Measurements from ENCODE around the gene MROH2A. TPM values are rescaled to one million over a fixed set of nuclear protein-coding genes. Genes with fewer than 3 reads are reported as not detected.

The MROH2A gene
- total and polyA plus RNA-seq, 4 donors = 0.80 TPM; not detected in 3

DNA sequence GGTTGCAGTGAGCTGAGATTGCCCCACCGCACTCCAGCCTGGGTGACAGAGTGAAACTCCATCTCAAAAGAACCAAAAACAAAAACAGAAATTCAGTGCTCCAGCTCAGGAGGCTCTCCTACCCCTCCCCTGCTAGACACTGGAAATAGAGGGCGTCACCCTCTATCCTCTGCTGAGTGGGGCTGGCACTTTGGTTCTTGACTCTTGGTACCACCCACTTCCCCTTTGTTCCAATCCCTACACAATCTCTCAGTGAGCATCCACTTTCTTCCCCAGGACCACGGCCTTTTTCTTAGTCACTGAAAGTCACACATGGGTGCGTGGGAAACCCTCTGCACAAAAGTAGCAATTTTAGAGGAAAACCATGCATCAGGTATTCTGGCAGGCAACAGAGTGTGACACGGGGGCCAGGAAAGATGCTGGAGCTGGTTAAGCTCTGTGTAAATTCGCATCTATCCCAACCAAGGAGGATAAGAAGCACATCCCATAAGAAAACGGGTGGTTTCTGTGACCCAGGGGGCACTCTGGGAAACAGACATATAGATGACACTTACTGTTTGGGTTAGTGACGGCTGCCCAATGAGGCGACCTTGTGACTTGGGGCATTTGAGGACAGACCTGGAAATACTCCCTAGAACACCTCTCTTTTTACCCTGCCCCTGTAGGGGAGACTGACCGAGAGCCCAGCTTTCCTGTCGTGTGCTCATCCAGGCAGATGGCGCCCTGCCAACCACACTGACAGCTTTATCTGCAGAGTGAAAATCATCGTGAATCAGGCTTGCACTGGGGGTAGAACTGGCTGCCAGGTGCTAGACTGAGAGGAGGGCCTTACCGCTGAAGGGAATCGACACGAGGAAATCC is 68.5 kb downstream of the MROH2A start:
- Histone ChIP-seq H3K4me1 (ENCODE audit: control insufficient read depth in 5 of 5, insufficient read depth in 5 of 5, low read length in 5 of 5) (no peaks in the 10 kb centered on the region), H3K9ac (ENCODE audit: insufficient read depth in 1 of 2, low read length in 2 of 2) (no peak overlapping the region), H3K9me3 (ENCODE audit: control insufficient read depth in 4 of 4, insufficient read depth in 3 of 4, low read length in 3 of 4) (no peaks in the 10 kb centered on the region), H3K27me3 (ENCODE audit: control insufficient read depth in 3 of 3, insufficient read depth in 3 of 3, low read length in 2 of 3) (no peaks in the 10 kb centered on the region), H3K36me3 (ENCODE audit: control insufficient read depth in 4 of 4, insufficient read depth in 4 of 4, low read length in 4 of 4) (peaks cover 0 to 45% (median 8%) of the 10 kb centered on the region in 4 donors), H3K4me3 (no peak overlapping the region), H3K27ac (ENCODE audit: low read depth in 1 of 2, low read length in 1 of 2) (no peak overlapping the region)
- WGBS, 2 donors = 87 to 88% methylated on average over 16 of the region's 16 CpGs
- DNase-seq (no peak), ATAC-seq (ENCODE audit: insufficient read depth, low FRiP score) (no peak)
- TF ChIP-seq, protein P1, sequence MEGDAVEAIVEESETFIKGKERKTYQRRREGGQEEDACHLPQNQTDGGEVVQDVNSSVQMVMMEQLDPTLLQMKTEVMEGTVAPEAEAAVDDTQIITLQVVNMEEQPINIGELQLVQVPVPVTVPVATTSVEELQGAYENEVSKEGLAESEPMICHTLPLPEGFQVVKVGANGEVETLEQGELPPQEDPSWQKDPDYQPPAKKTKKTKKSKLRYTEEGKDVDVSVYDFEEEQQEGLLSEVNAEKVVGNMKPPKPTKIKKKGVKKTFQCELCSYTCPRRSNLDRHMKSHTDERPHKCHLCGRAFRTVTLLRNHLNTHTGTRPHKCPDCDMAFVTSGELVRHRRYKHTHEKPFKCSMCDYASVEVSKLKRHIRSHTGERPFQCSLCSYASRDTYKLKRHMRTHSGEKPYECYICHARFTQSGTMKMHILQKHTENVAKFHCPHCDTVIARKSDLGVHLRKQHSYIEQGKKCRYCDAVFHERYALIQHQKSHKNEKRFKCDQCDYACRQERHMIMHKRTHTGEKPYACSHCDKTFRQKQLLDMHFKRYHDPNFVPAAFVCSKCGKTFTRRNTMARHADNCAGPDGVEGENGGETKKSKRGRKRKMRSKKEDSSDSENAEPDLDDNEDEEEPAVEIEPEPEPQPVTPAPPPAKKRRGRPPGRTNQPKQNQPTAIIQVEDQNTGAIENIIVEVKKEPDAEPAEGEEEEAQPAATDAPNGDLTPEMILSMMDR (IDR thresholded peaks at IDR 0.05; ENCODE audit: control extremely low read depth, extremely low read depth) = no peak

DNA sequence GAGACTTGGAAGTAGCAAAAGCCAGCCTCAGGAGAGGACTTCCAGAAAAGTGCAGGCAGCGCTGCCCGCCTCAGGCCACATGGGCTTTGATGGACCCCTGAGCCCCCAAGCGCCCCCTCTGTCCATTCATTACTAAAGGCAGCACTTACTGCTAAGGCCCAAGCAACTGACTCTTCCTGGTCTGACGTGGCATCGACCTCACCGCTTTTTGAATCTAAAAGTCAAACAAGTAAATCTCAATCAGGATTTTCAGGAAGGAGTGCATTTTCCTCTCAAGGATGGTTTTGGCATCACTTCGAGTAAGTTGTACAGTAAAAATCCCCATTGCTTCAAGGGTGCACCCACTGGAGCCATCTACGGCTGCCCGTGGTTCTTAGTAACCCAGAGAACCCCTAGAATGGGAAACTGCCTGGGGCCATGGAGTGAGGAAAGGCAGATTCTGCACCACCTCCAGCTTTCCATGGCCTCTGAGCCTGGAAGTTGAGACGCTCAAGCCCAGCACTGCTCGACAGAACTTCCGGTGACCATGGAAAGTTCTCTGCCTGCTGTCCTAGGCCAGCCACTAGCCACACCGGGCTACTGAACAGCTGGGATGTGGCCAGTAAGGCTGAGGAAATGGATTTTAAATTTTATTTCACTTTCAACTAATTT is 69.2 kb downstream of the MROH2A start:
- H3K9me3 ChIP-seq (ENCODE audit: control insufficient read depth in 4 of 4, insufficient read depth in 3 of 4, low read length in 3 of 4) = no peaks in the 10 kb centered on the region
- peaks cover 0 to 5% (median 0%) of the 10 kb centered on the region in 5 donors for H3K4me1 ChIP-seq (ENCODE audit: control insufficient read depth in 5 of 5, insufficient read depth in 5 of 5, low read length in 5 of 5)
- no peak overlapping the region for H3K27ac ChIP-seq (ENCODE audit: low read depth in 1 of 2, low read length in 1 of 2)
- ATAC-seq (ENCODE audit: insufficient read depth, low FRiP score) = no peak
- H3K36me3 ChIP-seq (ENCODE audit: control insufficient read depth in 4 of 4, insufficient read depth in 4 of 4, low read length in 4 of 4) = peaks cover 0 to 40% (median 8%) of the 10 kb centered on the region in 4 donors
- DNase-seq = no peak
- WGBS, 2 donors = 96 to 97% methylated on average over 13 of the region's 13 CpGs
- H3K27me3 ChIP-seq (ENCODE audit: control insufficient read depth in 3 of 3, insufficient read depth in 3 of 3, low read length in 2 of 3) = no peaks in the 10 kb centered on the region
- no peak overlapping the region for H3K4me3 ChIP-seq
- no peak overlapping the region for H3K9ac ChIP-seq (ENCODE audit: insufficient read depth in 1 of 2, low read length in 2 of 2)
- TF ChIP-seq, protein P1 (IDR thresholded peaks at IDR 0.05; ENCODE audit: control extremely low read depth, extremely low read depth) = no peak

DNA sequence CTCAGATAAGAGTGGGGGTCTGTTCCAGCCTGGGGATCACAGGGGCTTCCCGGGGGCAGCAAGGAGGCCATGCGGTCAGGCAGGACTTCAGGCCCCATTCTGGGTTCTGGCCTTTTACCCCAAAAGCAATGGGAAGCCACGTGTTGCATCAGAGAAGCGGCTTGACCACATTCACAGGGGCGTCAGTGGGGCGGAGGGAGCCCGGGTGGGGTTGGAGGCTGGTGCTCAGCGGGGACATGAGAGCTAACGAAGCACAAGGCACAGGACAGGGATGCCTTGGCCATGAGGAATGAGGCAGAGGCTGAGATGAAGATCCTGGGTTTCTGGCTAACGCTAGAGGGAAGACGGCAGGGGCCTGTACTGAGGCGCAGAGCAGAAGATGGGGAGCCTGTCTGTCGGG is 70.1 kb downstream of the MROH2A start:
- ATAC-seq (ENCODE audit: insufficient read depth, low FRiP score) = no peak

More for the DNA sequence above, 70.1 kb downstream of the MROH2A start:
- H3K9ac ChIP-seq (ENCODE audit: insufficient read depth in 1 of 2, low read length in 2 of 2) = no peak overlapping the region
- TF ChIP-seq, protein P1 (IDR thresholded peaks at IDR 0.05; ENCODE audit: control extremely low read depth, extremely low read depth) = no peak
- no peak overlapping the region for H3K27ac ChIP-seq (ENCODE audit: low read depth in 1 of 2, low read length in 1 of 2)
- 82 to 91% methylated on average over 13 of the region's 13 CpGs for WGBS, 2 donors
- no peak overlapping the region for H3K4me3 ChIP-seq
- peaks cover 0 to 40% (median 8%) of the 10 kb centered on the region in 4 donors for H3K36me3 ChIP-seq (ENCODE audit: control insufficient read depth in 4 of 4, insufficient read depth in 4 of 4, low read length in 4 of 4)
- H3K27me3 ChIP-seq (ENCODE audit: control insufficient read depth in 3 of 3, insufficient read depth in 3 of 3, low read length in 2 of 3) = no peaks in the 10 kb centered on the region
- peaks cover 0 to 14% (median 0%) of the 10 kb centered on the region in 5 donors for H3K4me1 ChIP-seq (ENCODE audit: control insufficient read depth in 5 of 5, insufficient read depth in 5 of 5, low read length in 5 of 5)
- DNase-seq = no peak
- H3K9me3 ChIP-seq (ENCODE audit: control insufficient read depth in 4 of 4, insufficient read depth in 3 of 4, low read length in 3 of 4) = no peaks in the 10 kb centered on the region
